ENCODE results near the gene KDM1A.

GRCh38 chr1:23132033-23132432, 112.8 kb downstream of the KDM1A start:
- TF ChIP-seq POLR2AphosphoS5 (IDR thresholded peaks at IDR 0.05; ENCODE audit: low read depth, low read length) (no peak), POLR2A (IDR thresholded peaks at IDR 0.05; ENCODE audit: low read depth, low read length) (no peak), SPI1 (IDR thresholded peaks at IDR 0.05; ENCODE audit: low read depth, low read length) (no peak)

All from GM12891 (cell line).